HepG2 (cell line): ENCODE results near the gene ZFYVE26. TPM values are rescaled to one million over a fixed set of nuclear protein-coding genes. Genes with fewer than 3 reads are reported as not detected.

ENCODE experiments used
- AGO2 ChIP-seq: fragments of 200-400 bp; formaldehyde crosslinking; optimal IDR thresholded peaks from 2 replicates; pipeline ENCODE3; 2017; ENCODE audit warnings: mild to moderate bottlenecking, low read depth, low read length, moderate library complexity
- ARNTL ChIP-seq: sonication (generic); formaldehyde crosslinking; IDR thresholded peaks from 2 replicates; pipeline ENCODE4 v1.4.0; 2020; ENCODE audit warnings: mild to moderate bottlenecking, missing genetic modification reagents
- ATF1 ChIP-seq: IDR thresholded peaks from 2 replicates; pipeline ENCODE4 v1.6.1; 2016; ENCODE audit warnings: mild to moderate bottlenecking, control low read depth
- ATRX ChIP-seq: sonication (generic); formaldehyde crosslinking; IDR thresholded peaks from 2 replicates; pipeline ENCODE4 v1.4.0; 2020; ENCODE audit warnings: missing genetic modification reagents, borderline replicate concordance
- FOXA3 ChIP-seq: IDR thresholded peaks from 2 replicates; pipeline ENCODE4 v1.6.1; 2016; ENCODE audit warnings: missing genetic modification reagents, missing compliant biosample characterization
- IKZF1 ChIP-seq: fragments of 450-650 bp; IDR thresholded peaks from 2 replicates; pipeline ENCODE4 v1.7.1; 2016
- NFE2 ChIP-seq: sonication (generic); formaldehyde crosslinking; IDR thresholded peaks from 2 replicates; pipeline ENCODE4 v1.4.0; 2020; ENCODE audit warnings: missing genetic modification reagents
- NFRKB ChIP-seq: fragments of 450-650 bp; IDR thresholded peaks from 2 replicates; pipeline ENCODE4 v1.6.1; 2017
- PPARG ChIP-seq: conservative IDR thresholded peaks from 2 replicates; pipeline ENCODE4 v1.6.1; 2016; ENCODE audit warnings: missing biosample characterization, missing genetic modification reagents
- STAG1 ChIP-seq: sonication (generic); formaldehyde crosslinking; IDR thresholded peaks from 2 replicates; pipeline ENCODE4 v1.4.0; 2020; ENCODE audit warnings: missing genetic modification reagents
- ZNF407 ChIP-seq: sonication (generic); formaldehyde crosslinking; IDR thresholded peaks from one replicate; pipeline ENCODE4 v1.5.1; 2020; ENCODE audit warnings: mild to moderate bottlenecking, missing genetic modification reagents; ENCODE audit errors: not compliant biosample characterization
- ZNF501 ChIP-seq: sonication (generic); formaldehyde crosslinking; IDR thresholded peaks from 2 replicates; pipeline ENCODE4 v1.5.1; 2020; ENCODE audit warnings: mild to moderate bottlenecking, moderate library complexity, missing genetic modification reagents
- ZSCAN12 ChIP-seq: sonication (generic); formaldehyde crosslinking; IDR thresholded peaks from 2 replicates; pipeline ENCODE4 v1.9.0; 2021; ENCODE audit warnings: mild to moderate bottlenecking, missing genetic modification reagents
- polyA plus RNA-seq, 8 experiments: library from polyadenylated mRNA; depleted of rRNA in 3 of 8; stranded (reverse) in 7 of 8; unstranded in 1 of 8; fragments of >200 nt; fragmentation: Illumina TruSeq in 4 of 8; extraction: Trizol in 4 of 8; gene quantifications; 2 replicates each; pipeline versions ENCODE4 v1.2.1 to v1.2.3, GENCODE V29; 2011 to 2016; ENCODE audit warnings: low read depth in 4 of 8, missing spikeins in 1 of 8, mixed read lengths in 1 of 8; ENCODE audit not compliant: insufficient read depth in 1 of 8
- total RNA-seq, 5 experiments: library from RNA; depleted of rRNA; stranded (reverse); fragments of >200 nt; fragmentation: Illumina TruSeq; extraction: Trizol; gene quantifications; 2 replicates each; pipeline ENCODE4 v1.2.3, GENCODE V29; 2016; ENCODE audit warnings: low read depth in 1 of 5
- TF ChIP-seq, protein P1 (sequence below): sonication (generic); formaldehyde crosslinking; IDR thresholded peaks from 2 replicates; pipeline ENCODE4 v1.5.0; 2020; ENCODE audit warnings: mild to moderate bottlenecking, missing genetic modification reagents, borderline replicate concordance
- TF ChIP-seq, protein P2 (sequence below): sonication (generic); formaldehyde crosslinking; IDR thresholded peaks from 2 replicates; pipeline ENCODE4 v1.5.0; 2020; ENCODE audit warnings: missing genetic modification reagents

ZFYVE26 gene
- total and polyA plus RNA-seq, 2 of the 13 experiments (the other 11 are each of a cell fraction or from before 2014, with no cell fraction given), result 13.6 to 16.4 TPM

DNA sequence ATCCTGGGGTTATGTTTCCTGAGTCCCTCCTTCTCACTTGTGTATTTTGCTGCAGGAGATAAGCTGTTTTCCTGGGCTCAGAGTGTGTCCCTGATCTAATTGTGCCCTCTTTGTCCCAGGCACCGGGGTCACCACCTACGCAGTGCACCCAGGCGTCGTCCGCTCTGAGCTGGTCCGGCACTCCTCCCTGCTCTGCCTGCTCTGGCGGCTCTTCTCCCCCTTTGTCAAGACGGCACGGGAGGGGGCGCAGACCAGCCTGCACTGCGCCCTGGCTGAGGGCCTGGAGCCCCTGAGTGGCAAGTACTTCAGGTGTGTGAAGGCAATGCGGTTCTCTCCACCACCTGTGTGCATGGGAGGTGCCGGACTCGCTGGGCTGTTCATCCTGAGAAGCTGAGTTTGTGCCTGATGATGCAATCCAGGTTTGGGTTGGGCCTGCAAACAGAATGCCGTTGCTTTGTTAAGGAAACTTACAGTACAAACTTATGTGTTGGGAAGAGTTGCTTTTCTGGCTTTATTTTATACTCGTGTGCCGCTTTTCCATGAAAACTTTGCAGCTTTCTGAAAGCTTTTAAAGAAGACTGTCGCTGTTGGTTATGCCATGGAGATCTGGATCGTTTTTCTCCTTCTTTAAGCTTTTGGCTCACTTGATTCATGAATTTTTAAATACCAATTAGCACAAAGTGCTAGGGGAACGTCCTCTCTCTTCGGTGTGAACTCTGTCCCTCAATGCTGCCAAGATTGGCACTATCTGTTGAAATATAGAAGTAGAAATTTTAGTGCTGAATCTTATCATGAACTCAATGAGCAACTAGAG is 87.1 kb downstream of the ZFYVE26 start (continued):
- TF ChIP-seq ARNTL (CRISPR knock-in tag) (0 out of 2 replicates have a peak, but pooled peaks have one; percentile 28), NFE2 (CRISPR knock-in tag) (no peak), ZNF407 (CRISPR knock-in tag) (no peak), STAG1 (0 out of 2 replicates have a peak, but pooled peaks have one; percentile 23), NFRKB (no peak), PPARG (CRISPR knock-in tag) (0 out of 2 replicates have a peak, but pooled peaks have one; percentile 9), ATF1 (CRISPR knock-in tag) (no peak), ATRX (CRISPR knock-in tag) (no peak), FOXA3 (CRISPR knock-in tag) (no peak; the same call in 1 of the 2 replicates), ZNF501 (CRISPR knock-in tag) (peak; percentile 54; the same call in 1 of the 2 replicates), IKZF1 (no peak), ZSCAN12 (CRISPR knock-in tag) (no peak), AGO2 (no peak)
- TF ChIP-seq, protein P1, sequence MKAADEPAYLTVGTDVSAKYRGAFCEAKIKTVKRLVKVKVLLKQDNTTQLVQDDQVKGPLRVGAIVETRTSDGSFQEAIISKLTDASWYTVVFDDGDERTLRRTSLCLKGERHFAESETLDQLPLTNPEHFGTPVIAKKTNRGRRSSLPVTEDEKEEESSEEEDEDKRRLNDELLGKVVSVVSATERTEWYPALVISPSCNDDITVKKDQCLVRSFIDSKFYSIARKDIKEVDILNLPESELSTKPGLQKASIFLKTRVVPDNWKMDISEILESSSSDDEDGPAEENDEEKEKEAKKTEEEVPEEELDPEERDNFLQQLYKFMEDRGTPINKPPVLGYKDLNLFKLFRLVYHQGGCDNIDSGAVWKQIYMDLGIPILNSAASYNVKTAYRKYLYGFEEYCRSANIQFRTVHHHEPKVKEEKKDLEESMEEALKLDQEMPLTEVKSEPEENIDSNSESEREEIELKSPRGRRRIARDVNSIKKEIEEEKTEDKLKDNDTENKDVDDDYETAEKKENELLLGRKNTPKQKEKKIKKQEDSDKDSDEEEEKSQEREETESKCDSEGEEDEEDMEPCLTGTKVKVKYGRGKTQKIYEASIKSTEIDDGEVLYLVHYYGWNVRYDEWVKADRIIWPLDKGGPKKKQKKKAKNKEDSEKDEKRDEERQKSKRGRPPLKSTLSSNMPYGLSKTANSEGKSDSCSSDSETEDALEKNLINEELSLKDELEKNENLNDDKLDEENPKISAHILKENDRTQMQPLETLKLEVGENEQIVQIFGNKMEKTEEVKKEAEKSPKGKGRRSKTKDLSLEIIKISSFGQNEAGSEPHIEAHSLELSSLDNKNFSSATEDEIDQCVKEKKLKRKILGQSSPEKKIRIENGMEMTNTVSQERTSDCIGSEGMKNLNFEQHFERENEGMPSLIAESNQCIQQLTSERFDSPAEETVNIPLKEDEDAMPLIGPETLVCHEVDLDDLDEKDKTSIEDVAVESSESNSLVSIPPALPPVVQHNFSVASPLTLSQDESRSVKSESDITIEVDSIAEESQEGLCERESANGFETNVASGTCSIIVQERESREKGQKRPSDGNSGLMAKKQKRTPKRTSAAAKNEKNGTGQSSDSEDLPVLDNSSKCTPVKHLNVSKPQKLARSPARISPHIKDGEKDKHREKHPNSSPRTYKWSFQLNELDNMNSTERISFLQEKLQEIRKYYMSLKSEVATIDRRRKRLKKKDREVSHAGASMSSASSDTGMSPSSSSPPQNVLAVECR (CRISPR knock-in tag), result peak; percentile 74
- TF ChIP-seq, protein P2, sequence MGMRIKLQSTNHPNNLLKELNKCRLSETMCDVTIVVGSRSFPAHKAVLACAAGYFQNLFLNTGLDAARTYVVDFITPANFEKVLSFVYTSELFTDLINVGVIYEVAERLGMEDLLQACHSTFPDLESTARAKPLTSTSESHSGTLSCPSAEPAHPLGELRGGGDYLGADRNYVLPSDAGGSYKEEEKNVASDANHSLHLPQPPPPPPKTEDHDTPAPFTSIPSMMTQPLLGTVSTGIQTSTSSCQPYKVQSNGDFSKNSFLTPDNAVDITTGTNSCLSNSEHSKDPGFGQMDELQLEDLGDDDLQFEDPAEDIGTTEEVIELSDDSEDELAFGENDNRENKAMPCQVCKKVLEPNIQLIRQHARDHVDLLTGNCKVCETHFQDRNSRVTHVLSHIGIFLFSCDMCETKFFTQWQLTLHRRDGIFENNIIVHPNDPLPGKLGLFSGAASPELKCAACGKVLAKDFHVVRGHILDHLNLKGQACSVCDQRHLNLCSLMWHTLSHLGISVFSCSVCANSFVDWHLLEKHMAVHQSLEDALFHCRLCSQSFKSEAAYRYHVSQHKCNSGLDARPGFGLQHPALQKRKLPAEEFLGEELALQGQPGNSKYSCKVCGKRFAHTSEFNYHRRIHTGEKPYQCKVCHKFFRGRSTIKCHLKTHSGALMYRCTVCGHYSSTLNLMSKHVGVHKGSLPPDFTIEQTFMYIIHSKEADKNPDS (CRISPR knock-in tag), result peak; percentile 85; the same call in 1 of the 2 replicates
